GM18867 (cell line): ENCODE measurements around the gene TAX1BP3.

ENCODE experiments used
- ATAC-seq: cut with Tn5 transposase; IDR thresholded peaks from one replicate; pipeline ENCODE4 v1.9.1; 2021; ENCODE audit warnings: mild to moderate bottlenecking, moderate library complexity; ENCODE audit not compliant: unreplicated experiment

TAX1BP3 gene

GRCh38 chr17:3659541-3660111, 8.8 kb downstream of the TAX1BP3 start:
- no peak for ATAC-seq

GRCh38 chr17:3658784-3659449, 9.5 kb downstream of the TAX1BP3 start:
- ATAC-seq: no peak

GRCh38 chr17:3657874-3658783, 10.2 kb downstream of the TAX1BP3 start:
- no peak for ATAC-seq

- no peak for ATAC-seq
These were observed 10.8 kb downstream of the TAX1BP3 start for GRCh38 chr17:3657588-3657869.

- no peak for ATAC-seq
These were observed 11.4 kb downstream of the TAX1BP3 start for GRCh38 chr17:3656755-3657587.

- no peak for ATAC-seq
These were observed 12.0 kb downstream of the TAX1BP3 start for GRCh38 chr17:3656353-3656752.

- no peak for ATAC-seq
These were observed 12.6 kb downstream of the TAX1BP3 start for GRCh38 chr17:3655766-3656165.

- no peak for ATAC-seq
These were observed 20.4 kb downstream of the TAX1BP3 start for GRCh38 chr17:3647769-3648555.

- ATAC-seq: no peak
These were observed 21.1 kb downstream of the TAX1BP3 start for GRCh38 chr17:3647251-3647650.

- no peak for ATAC-seq
These were observed 23.1 kb downstream of the TAX1BP3 start for GRCh38 chr17:3645310-3645709.

GRCh38 chr17:3643889-3644349, 24.5 kb downstream of the TAX1BP3 start:
- ATAC-seq: no peak

GRCh38 chr17:3641717-3642486, 26.5 kb downstream of the TAX1BP3 start:
- ATAC-seq: no peak

- ATAC-seq: no peak
These were observed 27.4 kb downstream of the TAX1BP3 start for GRCh38 chr17:3641014-3641413.

- no peak for ATAC-seq
These were observed 28.3 kb downstream of the TAX1BP3 start for GRCh38 chr17:3639981-3640596.

- ATAC-seq: peak; percentile 16
These were observed 31.4 kb downstream of the TAX1BP3 start for GRCh38 chr17:3636908-3637373.

GRCh38 chr17:3636154-3636907, 32.0 kb downstream of the TAX1BP3 start, which contains the start of the genes CTNS and SHPK:
Gene CTNS, plus strand, starts transcription at chr17:3636760. Its CDS starts 3,447 bp downstream, at chr17:3640207.
Gene SHPK, minus strand, starts transcription at chr17:3636250. Its CDS starts 31 bp downstream, at chr17:3636219.
- ATAC-seq: peak; percentile 93

GRCh38 chr17:3635474-3636153, 32.8 kb downstream of the TAX1BP3 start:
- ATAC-seq: no peak
